Activated CD8-positive, alpha-beta memory T cell treated with anti-CD3 and anti-CD28 coated beads, Interleukin-2, amount 10 ng/mL, durations not matched to agents 7 days and 5 days (primary cell): ENCODE measurements around the gene FAF1. TPM values are rescaled to one million over a fixed set of nuclear protein-coding genes. Genes with fewer than 3 reads are reported as not detected.

Experiments
- ATAC-seq: fragments of 150-1000 bp; cut with Tn5 transposase; one replicate; pipeline ENCODE4 v1.10.0; 2021; ENCODE audit warnings: moderate library complexity
- CTCF ChIA-PET: fragments of 350-600 bp; sonication (Branson Sonifier 250); formaldehyde crosslinking; loops from one replicate; lab custom pipeline; 2021; ENCODE audit warnings: antibody characterized with exemption; lab: Charles Lee
- DNase-seq: peaks from one replicate; pipeline ENCODE4 v3.0.0-alpha.2; 2020
- H3K27ac Mint-ChIP-seq: one replicate; pipeline ENCODE4 v1.8.0; 2021; ENCODE audit warnings: mild to moderate bottlenecking, mixed read lengths
- H3K27me3 Mint-ChIP-seq: one replicate; pipeline ENCODE4 v1.8.0; 2021; ENCODE audit warnings: mixed read lengths
- H3K36me3 Mint-ChIP-seq: one replicate; pipeline ENCODE4 v1.8.0; 2021; ENCODE audit warnings: mild to moderate bottlenecking, mixed read lengths
- H3K4me1 Mint-ChIP-seq: one replicate; pipeline ENCODE4 v1.8.0; 2021; ENCODE audit warnings: mixed read lengths
- H3K4me3 Mint-ChIP-seq: one replicate; pipeline ENCODE4 v1.8.0; 2021; ENCODE audit warnings: mild to moderate bottlenecking, moderate library complexity, mixed read lengths
- H3K9me3 Mint-ChIP-seq: one replicate; pipeline ENCODE4 v1.8.0; 2022; ENCODE audit warnings: low read depth, mixed read lengths
- total RNA-seq, 2 experiments: library from RNA; stranded (reverse); gene quantifications; one replicate each; pipeline ENCODE4 v1.2.3, GENCODE V29; 2021

Gene FAF1
- total RNA-seq, 2 experiments from 2014 or later, result 84.4 to 94.4 TPM

GRCh38 chr1:50526431-50526830, 433.6 kb downstream of the FAF1 start:
- H3K27ac Mint-ChIP-seq, result no peak overlapping the region
- H3K4me3 Mint-ChIP-seq, result no peak overlapping the region
- no peak for ATAC-seq
- H3K4me1 Mint-ChIP-seq, result no peaks in the 10 kb centered on the region
- CTCF ChIA-PET, result no interaction called here
- no peak for DNase-seq
- H3K9me3 Mint-ChIP-seq, result no peaks in the 10 kb centered on the region
- H3K27me3 Mint-ChIP-seq, result no peaks in the 10 kb centered on the region
- peaks cover 35% of the 10 kb centered on the region for H3K36me3 Mint-ChIP-seq

GRCh38 chr1:50523548-50523947, 436.5 kb downstream of the FAF1 start:
- no peaks in the 10 kb centered on the region for H3K9me3 Mint-ChIP-seq
- no peaks in the 10 kb centered on the region for H3K27me3 Mint-ChIP-seq
- H3K4me3 Mint-ChIP-seq, result no peak overlapping the region
- no peaks in the 10 kb centered on the region for H3K4me1 Mint-ChIP-seq
- ATAC-seq (no peak), DNase-seq (no peak)
- CTCF ChIA-PET, result no interaction called here
- peaks cover 39% of the 10 kb centered on the region for H3K36me3 Mint-ChIP-seq
- no peak overlapping the region for H3K27ac Mint-ChIP-seq

- CTCF ChIA-PET, result no interaction called here
- Mint-ChIP-seq H3K27ac (no peak overlapping the region), H3K9me3 (no peaks in the 10 kb centered on the region), H3K27me3 (no peaks in the 10 kb centered on the region), H3K4me3 (no peak overlapping the region), H3K4me1 (no peaks in the 10 kb centered on the region), H3K36me3 (peaks cover 37% of the 10 kb centered on the region)
- ATAC-seq (no peak), DNase-seq (no peak)
Measured at GRCh38 chr1:50522691-50523342, 437.2 kb downstream of the FAF1 start.

GRCh38 chr1:50521703-50522102, 438.4 kb downstream of the FAF1 start:
- Mint-ChIP-seq H3K9me3 (no peaks in the 10 kb centered on the region), H3K36me3 (peaks cover 32% of the 10 kb centered on the region), H3K4me3 (no peak overlapping the region), H3K27ac (no peak overlapping the region), H3K4me1 (no peaks in the 10 kb centered on the region), H3K27me3 (no peaks in the 10 kb centered on the region)
- CTCF ChIA-PET, result interaction anchor here (1.2 kb wide), 1 partner anchor 17 kb away, joined by 3 read pairs; no protein-coding TSS in a partner anchor
- DNase-seq, result no peak
- no peak for ATAC-seq

- no peaks in the 10 kb centered on the region for H3K9me3 Mint-ChIP-seq
- H3K4me3 Mint-ChIP-seq, result no peak overlapping the region
- no peak overlapping the region for H3K27ac Mint-ChIP-seq
- DNase-seq (no peak), ATAC-seq (no peak)
- peaks cover 25% of the 10 kb centered on the region for H3K36me3 Mint-ChIP-seq
- CTCF ChIA-PET, result no interaction called here
- no peaks in the 10 kb centered on the region for H3K4me1 Mint-ChIP-seq
- no peaks in the 10 kb centered on the region for H3K27me3 Mint-ChIP-seq
Measured at GRCh38 chr1:50517488-50517887, 442.6 kb downstream of the FAF1 start.

GRCh38 chr1:50516056-50516455, 444.0 kb downstream of the FAF1 start:
- DNase-seq (no peak), ATAC-seq (no peak)
- Mint-ChIP-seq H3K4me3 (no peak overlapping the region), H3K27me3 (no peaks in the 10 kb centered on the region), H3K27ac (no peak overlapping the region), H3K9me3 (no peaks in the 10 kb centered on the region), H3K36me3 (peaks cover 36% of the 10 kb centered on the region), H3K4me1 (no peaks in the 10 kb centered on the region)
- CTCF ChIA-PET, result no interaction called here

GRCh38 chr1:50508040-50508586, 452.0 kb downstream of the FAF1 start:
- H3K27ac Mint-ChIP-seq, result no peak overlapping the region
- H3K36me3 Mint-ChIP-seq, result peaks cover 41% of the 10 kb centered on the region
- DNase-seq, result no peak
- no peaks in the 10 kb centered on the region for H3K4me1 Mint-ChIP-seq
- H3K4me3 Mint-ChIP-seq, result no peak overlapping the region
- CTCF ChIA-PET, result no interaction called here
- no peaks in the 10 kb centered on the region for H3K27me3 Mint-ChIP-seq
- ATAC-seq, result no peak
- no peaks in the 10 kb centered on the region for H3K9me3 Mint-ChIP-seq

- Mint-ChIP-seq H3K27me3 (no peaks in the 10 kb centered on the region), H3K27ac (no peak overlapping the region), H3K4me3 (no peak overlapping the region), H3K4me1 (no peaks in the 10 kb centered on the region), H3K36me3 (peaks cover 28% of the 10 kb centered on the region), H3K9me3 (no peaks in the 10 kb centered on the region)
- ATAC-seq, result no peak
- CTCF ChIA-PET, result interaction anchor here (0.7 kb wide), 1 partner anchor 14 kb away, joined by 3 read pairs; no protein-coding TSS in a partner anchor
- DNase-seq, result no peak
Measured at GRCh38 chr1:50505427-50505826, 454.6 kb downstream of the FAF1 start.

- Mint-ChIP-seq H3K27ac (no peak overlapping the region), H3K27me3 (no peaks in the 10 kb centered on the region), H3K4me3 (no peak overlapping the region)
Measured at GRCh38 chr1:50503515-50503914, 456.6 kb downstream of the FAF1 start.

GRCh38 chr1:50502147-50502546, 457.9 kb downstream of the FAF1 start:
- no peak for DNase-seq
- CTCF ChIA-PET, result no interaction called here
- H3K27me3 Mint-ChIP-seq, result no peaks in the 10 kb centered on the region
- H3K4me1 Mint-ChIP-seq, result no peaks in the 10 kb centered on the region
- peaks cover 1% of the 10 kb centered on the region for H3K9me3 Mint-ChIP-seq
- H3K27ac Mint-ChIP-seq, result no peak overlapping the region
- H3K36me3 Mint-ChIP-seq, result peaks cover 34% of the 10 kb centered on the region
- ATAC-seq, result no peak
- H3K4me3 Mint-ChIP-seq, result no peak overlapping the region

More at GRCh38 chr1:50503515-50503914, 456.6 kb downstream of the FAF1 start:
- Mint-ChIP-seq H3K4me1 (no peaks in the 10 kb centered on the region), H3K36me3 (peaks cover 31% of the 10 kb centered on the region), H3K9me3 (no peaks in the 10 kb centered on the region)
- ATAC-seq (no peak), DNase-seq (no peak)
- CTCF ChIA-PET, result no interaction called here

- Mint-ChIP-seq H3K4me1 (no peaks in the 10 kb centered on the region), H3K27ac (no peak overlapping the region), H3K27me3 (no peaks in the 10 kb centered on the region), H3K9me3 (peaks cover 9% of the 10 kb centered on the region), H3K36me3 (peaks cover 37% of the 10 kb centered on the region), H3K4me3 (no peak overlapping the region)
- ATAC-seq, result no peak
- CTCF ChIA-PET, result no interaction called here
- no peak for DNase-seq
Measured at GRCh38 chr1:50497007-50497406, 463.1 kb downstream of the FAF1 start.

GRCh38 chr1:50493710-50494109, 466.4 kb downstream of the FAF1 start:
- ATAC-seq, result no peak
- DNase-seq, result no peak
- H3K27ac Mint-ChIP-seq, result no peak overlapping the region
- no peaks in the 10 kb centered on the region for H3K27me3 Mint-ChIP-seq
- H3K9me3 Mint-ChIP-seq, result peaks cover 11% of the 10 kb centered on the region
- no peak overlapping the region for H3K4me3 Mint-ChIP-seq
- H3K4me1 Mint-ChIP-seq, result peaks cover 10% of the 10 kb centered on the region
- H3K36me3 Mint-ChIP-seq, result peaks cover 55% of the 10 kb centered on the region
- CTCF ChIA-PET, result no interaction called here

GRCh38 chr1:50492142-50492541, 467.9 kb downstream of the FAF1 start:
- H3K27me3 Mint-ChIP-seq, result no peaks in the 10 kb centered on the region
- H3K27ac Mint-ChIP-seq, result no peak overlapping the region
- peaks cover 10% of the 10 kb centered on the region for H3K9me3 Mint-ChIP-seq
- DNase-seq (no peak), ATAC-seq (no peak)
- peaks cover 10% of the 10 kb centered on the region for H3K4me1 Mint-ChIP-seq
- no peak overlapping the region for H3K4me3 Mint-ChIP-seq
- H3K36me3 Mint-ChIP-seq, result peaks cover 52% of the 10 kb centered on the region
- CTCF ChIA-PET, result no interaction called here

- H3K36me3 Mint-ChIP-seq, result peaks cover 48% of the 10 kb centered on the region
- no peaks in the 10 kb centered on the region for H3K27me3 Mint-ChIP-seq
- DNase-seq, result no peak
- ATAC-seq, result no peak
- H3K27ac Mint-ChIP-seq, result peak overlapping the region; percentile 73
- CTCF ChIA-PET, result interaction anchor here (1.2 kb wide), 1 partner anchor 15 kb away, joined by 3 read pairs; no protein-coding TSS in a partner anchor
- peaks cover 2% of the 10 kb centered on the region for H3K9me3 Mint-ChIP-seq
- peaks cover 10% of the 10 kb centered on the region for H3K4me1 Mint-ChIP-seq
- peak overlapping the region; percentile 31 for H3K4me3 Mint-ChIP-seq
Measured at GRCh38 chr1:50491142-50491541, 468.9 kb downstream of the FAF1 start.
